HG02763 (cell line): ENCODE data around the gene KLK12.
"Not testable (repeated sequence)": the region's sequence is repeated elsewhere in the genome, so short reads cannot be mapped to it uniquely, and the experiment has no call there.

ENCODE experiments used
- ATAC-seq: cut with Tn5 transposase; IDR thresholded peaks from one replicate; pipeline ENCODE4 v1.9.1; 2021; ENCODE audit warnings: mild to moderate bottlenecking, moderate library complexity; ENCODE audit not compliant: unreplicated experiment

Gene KLK12

GRCh38 chr19:51016798-51017683 is 17.8 kb downstream of the KLK12 start:
- no peak for ATAC-seq

DNA sequence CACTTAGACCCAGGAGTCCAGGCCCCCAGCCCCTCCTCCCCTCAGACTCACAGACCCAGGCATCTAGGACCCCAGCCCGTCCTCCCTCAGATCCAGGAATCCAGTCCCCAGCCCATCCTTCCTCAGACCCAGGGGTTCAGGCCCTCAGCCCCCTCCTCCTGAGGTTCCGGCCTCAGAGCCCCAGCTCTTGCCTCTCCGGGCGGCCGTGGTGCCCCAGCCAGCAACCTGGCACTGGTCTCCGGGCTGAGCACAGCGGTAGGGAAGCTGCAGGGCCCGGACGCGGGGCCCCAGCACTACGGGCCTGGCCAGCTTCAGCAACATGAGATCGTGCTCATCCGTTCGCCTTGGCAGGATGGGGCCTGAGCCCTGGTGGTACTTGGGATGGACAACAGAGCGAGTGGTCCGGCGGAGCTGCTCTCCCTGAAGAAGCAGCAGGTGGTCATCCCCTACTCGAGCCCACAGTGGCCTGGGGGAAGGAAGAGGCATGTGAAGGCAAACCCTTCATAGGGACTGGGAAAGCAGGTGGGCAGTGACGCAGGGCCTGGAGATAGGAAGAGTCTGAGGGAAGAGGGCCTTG is 19.0 kb downstream of the KLK12 start:
- no peak for ATAC-seq

DNA sequence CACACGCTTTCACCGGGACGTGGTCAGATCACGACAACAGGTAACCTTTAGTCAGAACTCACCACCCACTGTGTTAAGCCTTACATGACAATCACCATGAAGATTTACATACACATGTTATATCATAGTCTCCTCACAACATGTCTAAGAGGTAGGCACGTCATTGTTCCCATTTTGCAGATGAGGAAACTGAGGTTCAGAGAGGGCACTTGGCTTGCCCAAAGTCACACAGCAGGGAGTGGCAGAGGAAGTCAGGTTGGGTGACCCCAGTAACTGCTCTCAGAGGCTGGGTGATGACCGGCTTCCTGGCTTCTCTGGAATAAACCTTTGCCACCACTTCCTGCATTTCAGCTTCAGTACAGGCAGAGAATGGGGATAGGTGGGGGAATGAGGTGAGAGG is 20.6 kb downstream of the KLK12 start:
- ATAC-seq = no peak

- no peak for ATAC-seq
Measured at GRCh38 chr19:51012661-51013190, 22.1 kb downstream of the KLK12 start.

DNA sequence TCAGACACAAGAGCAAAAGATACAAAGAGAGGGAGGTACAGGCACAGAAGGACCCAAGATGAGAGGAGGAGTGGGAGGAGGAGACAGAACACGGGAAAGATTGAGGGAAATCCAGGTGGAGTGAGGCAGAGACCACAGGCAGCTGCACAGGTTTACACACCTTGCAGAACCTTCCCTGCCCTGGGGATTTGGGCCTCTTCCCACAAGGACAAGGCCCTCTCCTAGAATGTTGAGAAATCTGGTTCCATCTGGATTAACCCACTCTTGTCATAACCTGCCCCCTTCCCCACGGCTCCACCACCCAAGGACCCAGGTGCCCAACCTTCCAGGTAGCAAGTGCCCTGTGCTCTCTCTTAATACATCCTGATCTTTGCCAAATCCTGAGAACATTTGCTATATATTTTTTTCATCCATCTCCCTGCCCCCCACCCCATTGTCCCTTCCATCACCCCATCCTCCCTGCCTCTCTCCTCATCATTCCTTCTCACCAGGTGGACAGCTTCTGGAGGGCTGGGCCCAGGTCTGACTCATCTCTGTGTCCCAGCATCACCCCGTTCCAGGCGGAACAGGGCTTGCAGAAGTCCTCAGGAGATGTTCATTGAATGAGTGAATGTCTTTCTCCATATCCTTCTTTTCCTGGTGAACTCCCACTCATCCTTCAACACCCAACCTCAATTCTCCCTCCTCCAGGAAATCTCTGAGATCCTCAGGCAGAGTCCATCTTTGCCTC is 24.6 kb downstream of the KLK12 start:
- ATAC-seq = no peak

- no peak for ATAC-seq
Measured at GRCh38 chr19:51009061-51009891, 25.5 kb downstream of the KLK12 start.

DNA sequence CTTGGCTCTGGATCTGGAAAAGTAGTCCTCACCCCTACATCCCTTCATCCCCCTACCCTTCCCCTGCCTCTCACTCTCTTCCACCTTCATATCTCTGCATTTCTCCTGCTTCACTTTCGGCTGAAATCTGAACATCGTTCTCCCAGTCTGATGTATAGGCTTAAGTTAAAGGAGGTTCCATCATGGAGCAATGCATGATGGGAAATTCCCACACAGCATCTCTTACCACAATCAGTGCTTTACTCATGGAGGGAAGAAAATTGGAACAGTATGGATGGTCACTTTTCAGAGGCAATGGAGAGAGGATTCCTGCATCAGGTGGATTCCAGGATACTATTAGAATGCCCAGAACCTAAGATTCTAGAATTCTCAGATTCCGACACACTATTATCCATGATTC is 27.3 kb downstream of the KLK12 start:
- no peak for ATAC-seq

- no peak for ATAC-seq
Measured at GRCh38 chr19:51006406-51006805, 28.4 kb downstream of the KLK12 start.

GRCh38 chr19:51005248-51005647 is 29.6 kb downstream of the KLK12 start:
- no peak for ATAC-seq

GRCh38 chr19:51003316-51003715 is 31.5 kb downstream of the KLK12 start:
- ATAC-seq = no peak

- no peak for ATAC-seq
Measured at GRCh38 chr19:51002542-51003311, 32.1 kb downstream of the KLK12 start.

DNA sequence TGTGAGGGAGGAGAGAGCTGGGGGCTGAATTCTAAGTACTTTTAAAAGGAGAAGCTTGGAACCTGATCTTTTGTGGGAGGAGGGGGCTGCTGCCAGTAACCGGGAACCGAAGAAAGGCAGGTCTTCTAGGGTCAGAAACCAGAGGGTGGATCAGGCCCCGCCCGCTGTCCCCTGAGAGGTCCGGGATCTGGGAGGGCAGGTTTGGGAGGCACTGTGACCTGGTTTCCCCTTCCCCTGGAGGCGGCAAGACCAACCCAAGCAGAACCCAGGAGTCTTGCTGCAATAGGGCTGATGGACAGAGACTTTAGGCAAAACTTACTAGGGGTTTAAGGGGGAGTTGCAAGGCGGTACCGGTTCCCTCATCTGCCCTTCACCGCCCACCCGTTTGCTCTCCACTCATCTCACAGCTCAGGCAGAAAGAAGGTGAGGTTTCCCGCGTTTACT is 32.7 kb downstream of the KLK12 start:
- no peak for ATAC-seq

DNA sequence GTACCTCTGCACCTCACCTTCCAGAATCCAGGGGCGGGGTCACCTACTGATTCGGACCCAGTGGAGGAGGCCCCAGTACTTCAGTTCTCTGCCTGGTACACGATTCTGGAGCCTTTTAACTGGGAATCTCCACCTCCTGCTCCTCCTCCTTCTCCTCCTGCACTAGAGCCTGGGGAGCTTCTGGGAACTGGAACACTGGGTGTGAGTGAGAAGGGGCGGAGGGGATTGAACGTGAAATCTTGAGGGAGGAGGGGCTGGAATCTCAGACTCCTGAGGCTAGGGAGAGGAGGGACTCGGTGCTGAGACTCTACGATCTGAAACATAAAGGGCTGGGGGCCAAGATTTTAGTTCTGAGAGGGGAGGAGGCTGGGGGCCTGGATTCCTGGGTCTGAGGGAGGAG is 33.3 kb downstream of the KLK12 start, which contains the start of gene KLK8:
Gene KLK8, minus strand, starts transcription at position 90 of the 400 bp plus-strand sequence. CDS start 437 bp downstream, outside the sequence.
- no peak for ATAC-seq

DNA sequence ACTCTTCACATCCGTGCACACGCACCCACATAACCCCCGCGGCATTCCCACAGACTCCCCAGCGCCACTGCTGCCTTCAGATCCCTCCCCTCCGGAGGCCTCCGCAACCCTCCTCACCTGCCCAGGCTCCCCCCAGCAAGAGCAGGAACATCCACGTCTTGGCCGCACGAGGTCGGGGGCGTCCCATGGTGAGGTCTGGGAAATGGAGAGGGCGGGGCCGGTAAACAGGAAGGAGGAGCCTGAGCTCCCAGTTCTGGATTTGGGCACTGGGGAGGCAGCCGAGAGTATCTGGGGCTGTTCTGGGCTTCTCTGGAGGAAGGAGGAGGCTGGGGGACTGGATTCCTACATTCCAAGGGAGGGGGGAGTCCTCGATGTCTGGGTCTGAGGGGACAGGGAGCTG is 33.8 kb downstream of the KLK12 start:
- no peak for ATAC-seq

- no peak for ATAC-seq
Measured at GRCh38 chr19:51000426-51000825, 34.4 kb downstream of the KLK12 start.

GRCh38 chr19:50998686-50999085 is 36.1 kb downstream of the KLK12 start:
- no peak for ATAC-seq

DNA sequence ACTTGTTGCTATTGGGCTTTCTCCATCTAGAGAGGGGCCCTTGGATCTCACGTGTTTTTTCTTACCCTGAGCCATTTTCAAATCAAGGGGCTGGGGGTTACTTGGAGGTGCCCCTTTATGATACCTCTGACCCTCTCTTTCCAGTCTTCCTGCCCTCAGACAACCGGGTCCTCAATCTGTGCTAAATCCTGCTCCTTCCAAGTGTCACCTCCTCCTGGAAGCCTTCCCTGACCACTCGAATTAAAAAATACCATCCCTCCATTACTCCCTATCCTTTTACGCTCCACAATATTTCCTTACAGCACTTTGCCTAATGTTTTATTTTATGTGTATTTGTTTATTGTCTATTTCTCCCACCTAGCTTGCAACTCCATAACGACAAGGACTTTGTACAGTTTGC is 36.7 kb downstream of the KLK12 start:
- ATAC-seq = no peak

DNA sequence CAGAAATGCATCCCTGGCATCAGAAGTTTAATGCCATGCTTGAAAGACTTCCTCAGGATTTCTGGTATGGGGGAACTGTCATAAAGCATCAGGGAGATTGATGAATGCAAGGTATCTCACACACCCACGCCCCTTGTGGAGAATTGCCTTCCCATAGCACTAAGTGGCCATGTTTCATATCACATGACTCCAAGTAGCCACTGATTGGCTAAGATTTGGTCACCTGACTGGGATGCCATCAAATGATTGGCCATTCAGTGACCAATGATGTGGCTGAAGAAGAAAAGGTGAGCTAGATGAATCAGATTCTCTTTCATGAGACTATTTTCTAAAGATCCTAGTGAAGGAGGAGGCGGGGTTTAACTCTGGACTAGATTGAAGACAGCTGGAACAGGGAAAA is 40.7 kb downstream of the KLK12 start:
- ATAC-seq = no peak

- no peak for ATAC-seq
Measured at GRCh38 chr19:50992666-50993035, 42.2 kb downstream of the KLK12 start.

DNA sequence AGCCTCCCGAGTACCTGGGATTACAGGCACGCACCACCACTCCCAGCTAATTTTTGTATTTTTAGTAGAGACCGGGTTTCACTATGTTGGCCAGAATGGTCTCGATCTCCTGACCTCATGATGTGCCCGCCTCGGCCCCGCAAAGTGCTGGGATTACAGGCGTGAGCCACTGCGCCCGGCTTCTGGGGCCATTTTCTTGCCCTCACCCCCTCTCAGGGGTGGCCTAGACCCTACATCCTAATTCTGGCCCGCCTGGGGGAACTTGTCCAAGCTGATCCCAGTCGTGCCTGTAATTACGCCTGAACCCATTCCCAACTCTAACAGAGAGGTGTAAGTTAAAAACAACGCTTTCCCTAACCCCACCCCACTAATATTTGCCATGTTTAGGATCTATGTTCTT is 50.4 kb downstream of the KLK12 start:
- ATAC-seq = not testable (repeated sequence)
